Colonic mucosa (tissue), 4 donors: ENCODE measurements around the gene PREX1. TPM values are rescaled to one million over a fixed set of nuclear protein-coding genes. Genes with fewer than 3 reads are reported as not detected.

Experiments
- DNase-seq: peaks from one replicate; pipeline ENCODE4 v3.0.0-alpha.2; 2020
- H3K27ac ChIP-seq: fragments of 200-600 bp; one replicate; pipeline ENCODE4 v1.8.0; 2021
- H3K27me3 ChIP-seq: fragments of 200-600 bp; one replicate; pipeline ENCODE4 v1.8.0; 2021
- H3K36me3 ChIP-seq: fragments of 200-600 bp; one replicate; pipeline ENCODE4 v1.8.0; 2021
- H3K4me1 ChIP-seq: fragments of 200-600 bp; one replicate; pipeline ENCODE4 v1.8.0; 2021; ENCODE audit warnings: mild to moderate bottlenecking
- H3K4me3 ChIP-seq: fragments of 200-600 bp; one replicate; pipeline ENCODE4 v1.8.0; 2021
- H3K9ac ChIP-seq, 2 donors: one replicate each; pipeline ENCODE4 v1.7.0; 2013; ENCODE audit warnings: control low read depth in 2 of 2, low read depth in 2 of 2, low read length in 2 of 2
- H3K9me3 ChIP-seq: fragments of 200-600 bp; one replicate; pipeline ENCODE4 v1.8.0; 2021
- CTCF ChIP-seq: fragments of 200-600 bp; IDR thresholded peaks from one replicate; pipeline ENCODE4 v1.8.0; 2022; ENCODE audit warnings: antibody characterized with exemption, mild to moderate bottlenecking
- intact Hi-C: fragments of 100-400 bp; cut with DNase I; formaldehyde crosslinking; loops from one replicate; pipeline ENCODE4 v1.14.1; 2022
- total RNA-seq, 2 donors: library from RNA; stranded (reverse); fragmentation: NEBNext Ultra II Directional in 1 of 2; extraction: Animal tissue kit (Norgen Biotek cat#: 25700) in 1 of 2; gene quantifications; one replicate each; pipeline ENCODE4 v1.2.1, GENCODE V29; 2021
- donor health status: healthy.
- donor health status: DM: no; HTN: no; CAD: no.
- donor health status: DM: no; HTN: no; CAD: no.

Gene PREX1
- total RNA-seq, 2 donors from 2014 or later, result 7.2 to 24.6 TPM

GRCh38 chr20:48789781-48790472 is 37.9 kb downstream of the PREX1 start:
- no peak overlapping the region for H3K4me3 ChIP-seq
- H3K9ac ChIP-seq, result no peak overlapping the region
- no peaks in the 10 kb centered on the region for H3K4me1 ChIP-seq
- H3K36me3 ChIP-seq, result no peaks in the 10 kb centered on the region
- H3K27ac ChIP-seq, result no peak overlapping the region
- TF ChIP-seq CTCF, result no peak
- intact Hi-C loops, result no loop called here
- H3K9me3 ChIP-seq, result no peaks in the 10 kb centered on the region
- no peak for DNase-seq
- no peaks in the 10 kb centered on the region for H3K27me3 ChIP-seq

- Histone ChIP-seq H3K4me3 (no peak overlapping the region), H3K36me3 (no peaks in the 10 kb centered on the region), H3K27ac (no peak overlapping the region), H3K27me3 (no peaks in the 10 kb centered on the region), H3K9ac (no peak overlapping the region), H3K9me3 (no peaks in the 10 kb centered on the region), H3K4me1 (no peaks in the 10 kb centered on the region)
- no peak for DNase-seq
- intact Hi-C loops, result no loop called here
- TF ChIP-seq CTCF, result no peak
These were observed 38.6 kb downstream of the PREX1 start for GRCh38 chr20:48789185-48789668.

- Histone ChIP-seq H3K36me3 (no peaks in the 10 kb centered on the region), H3K9me3 (no peaks in the 10 kb centered on the region), H3K4me1 (no peaks in the 10 kb centered on the region), H3K4me3 (no peak overlapping the region), H3K27ac (no peak overlapping the region), H3K9ac (no peak overlapping the region), H3K27me3 (no peaks in the 10 kb centered on the region)
- TF ChIP-seq CTCF, result no peak
- intact Hi-C loops, result no loop called here
- DNase-seq, result no peak
These were observed 39.2 kb downstream of the PREX1 start for GRCh38 chr20:48788486-48789072.

- Histone ChIP-seq H3K4me1 (no peaks in the 10 kb centered on the region), H3K36me3 (no peaks in the 10 kb centered on the region), H3K27me3 (no peaks in the 10 kb centered on the region), H3K9ac (no peak overlapping the region), H3K27ac (no peak overlapping the region), H3K9me3 (no peaks in the 10 kb centered on the region), H3K4me3 (no peak overlapping the region)
- no peak for TF ChIP-seq CTCF
- DNase-seq, result no peak
- intact Hi-C loops, result no loop called here
These were observed 39.9 kb downstream of the PREX1 start for GRCh38 chr20:48787861-48788375.

- no peaks in the 10 kb centered on the region for H3K36me3 ChIP-seq
- DNase-seq, result no peak
- H3K9ac ChIP-seq, result no peak overlapping the region
- no peak overlapping the region for H3K27ac ChIP-seq
- no peaks in the 10 kb centered on the region for H3K4me1 ChIP-seq
- no peak for TF ChIP-seq CTCF
- intact Hi-C loops, result no loop called here
- no peaks in the 10 kb centered on the region for H3K27me3 ChIP-seq
- H3K4me3 ChIP-seq, result no peak overlapping the region
- no peaks in the 10 kb centered on the region for H3K9me3 ChIP-seq
These were observed 40.7 kb downstream of the PREX1 start for GRCh38 chr20:48786951-48787705.
